Mucosa of descending colon (tissue), 3 donors: ENCODE results near the gene SARM1. TPM values are rescaled to one million over a fixed set of nuclear protein-coding genes. Genes with fewer than 3 reads are reported as not detected.
A peak's percentile ranks its signal among the peaks of the same experiment; 100 is the strongest.

Experiments used
- ATAC-seq: fragments of 200-7000 bp; cut with Tn5 transposase; one replicate; pipeline ENCODE4 v1.9.1; 2020; ENCODE audit warnings: mild to moderate bottlenecking, moderate library complexity
- DNase-seq, 3 donors: peaks; one replicate each; pipeline ENCODE4 v3.0.0-alpha.2; 2020
- H3K36me3 ChIP-seq: fragments of 200-600 bp; one replicate; pipeline ENCODE4 v1.8.0; 2021; ENCODE audit warnings: low read depth, mild to moderate bottlenecking
- H3K4me1 ChIP-seq: fragments of 200-600 bp; one replicate; pipeline ENCODE4 v1.8.0; 2021; ENCODE audit warnings: low read depth, mild to moderate bottlenecking
- H3K4me3 ChIP-seq: fragments of 200-600 bp; one replicate; pipeline ENCODE4 v1.8.0; 2021; ENCODE audit warnings: mild to moderate bottlenecking
- H3K9me3 ChIP-seq: fragments of 200-600 bp; one replicate; pipeline ENCODE4 v1.8.0; 2021; ENCODE audit warnings: mild to moderate bottlenecking
- intact Hi-C, 2 donors: fragments of 100-400 bp; cut with DNase I in 1 of 2; cut with micrococcal nuclease in 1 of 2; formaldehyde crosslinking; loops; one replicate each; pipeline versions ENCODE4 v1.11.0 to v1.11.1; 2022; cut with DNase I, micrococcal nuclease
- total RNA-seq, 3 donors: library from RNA; stranded (reverse); fragmentation: NEBNext Ultra II Directional in 2 of 3; extraction: Animal tissue kit (Norgen Biotek cat#: 25700) in 2 of 3; gene quantifications; one replicate each; pipeline versions ENCODE4 v1.2.1 to v1.2.4, GENCODE V29; 2021 to 2023
- TF ChIP-seq, protein P1 (sequence below): fragments of 200-600 bp; IDR thresholded peaks from one replicate; pipeline ENCODE4 v1.8.0; 2022; ENCODE audit warnings: antibody characterized with exemption, mild to moderate bottlenecking
- donor health status: DM: no; HTN: no; CAD: no; lungs with moderate emphysema.
- donor health status: DM: no; HTN: no; CAD: no.
- donor health status: DM: no; HTN: yes; CAD: no.

Gene SARM1
- total RNA-seq, 3 donors from 2014 or later = 12.8 to 16.4 (median 15.0) TPM

- TF ChIP-seq, protein P1, sequence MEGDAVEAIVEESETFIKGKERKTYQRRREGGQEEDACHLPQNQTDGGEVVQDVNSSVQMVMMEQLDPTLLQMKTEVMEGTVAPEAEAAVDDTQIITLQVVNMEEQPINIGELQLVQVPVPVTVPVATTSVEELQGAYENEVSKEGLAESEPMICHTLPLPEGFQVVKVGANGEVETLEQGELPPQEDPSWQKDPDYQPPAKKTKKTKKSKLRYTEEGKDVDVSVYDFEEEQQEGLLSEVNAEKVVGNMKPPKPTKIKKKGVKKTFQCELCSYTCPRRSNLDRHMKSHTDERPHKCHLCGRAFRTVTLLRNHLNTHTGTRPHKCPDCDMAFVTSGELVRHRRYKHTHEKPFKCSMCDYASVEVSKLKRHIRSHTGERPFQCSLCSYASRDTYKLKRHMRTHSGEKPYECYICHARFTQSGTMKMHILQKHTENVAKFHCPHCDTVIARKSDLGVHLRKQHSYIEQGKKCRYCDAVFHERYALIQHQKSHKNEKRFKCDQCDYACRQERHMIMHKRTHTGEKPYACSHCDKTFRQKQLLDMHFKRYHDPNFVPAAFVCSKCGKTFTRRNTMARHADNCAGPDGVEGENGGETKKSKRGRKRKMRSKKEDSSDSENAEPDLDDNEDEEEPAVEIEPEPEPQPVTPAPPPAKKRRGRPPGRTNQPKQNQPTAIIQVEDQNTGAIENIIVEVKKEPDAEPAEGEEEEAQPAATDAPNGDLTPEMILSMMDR = no peak
- no peak overlapping the region for H3K4me3 ChIP-seq
- H3K36me3 ChIP-seq = no peaks in the 10 kb centered on the region
- intact Hi-C loops = no loop called here
- ATAC-seq (no peak), DNase-seq (no peak)
- H3K4me1 ChIP-seq = peaks cover 2% of the 10 kb centered on the region
- H3K9me3 ChIP-seq = no peaks in the 10 kb centered on the region
These were observed 8.6 kb downstream of the SARM1 start for GRCh38 chr17:28379814-28380801.

GRCh38 chr17:28381141-28381825 is 9.8 kb downstream of the SARM1 start:
- intact Hi-C loops = no loop called here
- ATAC-seq = peak; percentile 45
- DNase-seq = peak in 2 of 3 donors; percentile 59 to 65
- Histone ChIP-seq H3K4me3 (no peak overlapping the region), H3K4me1 (peaks cover 2% of the 10 kb centered on the region), H3K9me3 (no peaks in the 10 kb centered on the region), H3K36me3 (no peaks in the 10 kb centered on the region)
- TF ChIP-seq, protein P1 = no peak

GRCh38 chr17:28384281-28385036 is 13.0 kb downstream of the SARM1 start:
- ATAC-seq (peak; percentile 94), DNase-seq (peak; percentile 83 to 89 (median 88))
- no peaks in the 10 kb centered on the region for H3K36me3 ChIP-seq
- TF ChIP-seq, protein P1 = no peak
- no peaks in the 10 kb centered on the region for H3K9me3 ChIP-seq
- intact Hi-C loops = no loop called here
- peaks cover 2% of the 10 kb centered on the region for H3K4me1 ChIP-seq
- H3K4me3 ChIP-seq = peak overlapping the region; percentile 15

- ATAC-seq (peak; percentile 68), DNase-seq (peak; percentile 41 to 73 (median 72))
- intact Hi-C loops = no loop called here
- H3K36me3 ChIP-seq = no peaks in the 10 kb centered on the region
- peaks cover 2% of the 10 kb centered on the region for H3K4me1 ChIP-seq
- H3K4me3 ChIP-seq = peak overlapping the region; percentile 15
- TF ChIP-seq, protein P1 = no peak
- H3K9me3 ChIP-seq = no peaks in the 10 kb centered on the region
These were observed 13.5 kb downstream of the SARM1 start for GRCh38 chr17:28385037-28385400.

GRCh38 chr17:28385406-28385805 is 13.9 kb downstream of the SARM1 start:
- no peaks in the 10 kb centered on the region for H3K36me3 ChIP-seq
- H3K4me3 ChIP-seq = no peak overlapping the region
- no peaks in the 10 kb centered on the region for H3K9me3 ChIP-seq
- intact Hi-C loops = no loop called here
- ATAC-seq (no peak), DNase-seq (no peak)
- TF ChIP-seq, protein P1 = no peak
- H3K4me1 ChIP-seq = peaks cover 2% of the 10 kb centered on the region
